Measurements from ENCODE around the gene CPT1C. TPM values are rescaled to one million over a fixed set of nuclear protein-coding genes. Genes with fewer than 3 reads are reported as not detected.

Gene CPT1C
- total RNA-seq, 1 donor from 2014 or later = 3.1 TPM

GRCh38 chr19:49758292-49758691, 67.4 kb downstream of the CPT1C start:
- DNase-seq (ENCODE audit: low spot score) = no peak

GRCh38 chr19:49761249-49761624, 70.3 kb downstream of the CPT1C start:
- DNase-seq (ENCODE audit: low spot score) = no peak

- no peak for DNase-seq (ENCODE audit: low spot score)
Observed at GRCh38 chr19:49761625-49762311, 70.9 kb downstream of the CPT1C start.

- no peak for DNase-seq (ENCODE audit: low spot score)
Observed at GRCh38 chr19:49763230-49763629, 72.3 kb downstream of the CPT1C start, which contains the start of gene TSKS. Gene TSKS (minus strand): TSS chr19:49763306. CDS start chr19:49763247, 59 bp downstream.

Other genes starting within 250 kb of the CPT1C start
- 0.55 TPM for gene SLC17A7, start 249.6 kb upstream of the CPT1C start, total RNA-seq
- 47.4 TPM for gene PIH1D1, start 239.3 kb upstream of the CPT1C start, total RNA-seq
- 24.0 TPM for gene ALDH16A1, start 237.9 kb upstream of the CPT1C start, total RNA-seq
- gene FLT3LG, start 216.9 kb upstream of the CPT1C start, total RNA-seq = 12.7 TPM
- gene RPL13A, start 203.5 kb upstream of the CPT1C start, total RNA-seq = 3,508 TPM
- 1,912 TPM for gene RPS11, start 194.7 kb upstream of the CPT1C start, total RNA-seq
- 106 TPM for gene FCGRT, start 178.5 kb upstream of the CPT1C start, total RNA-seq
- 18.6 TPM for gene RCN3, start 163.1 kb upstream of the CPT1C start, total RNA-seq
- gene NOSIP, start 110.6 kb upstream of the CPT1C start, total RNA-seq = 35.6 TPM
- 13.2 TPM for gene PRRG2, start 109.8 kb upstream of the CPT1C start, total RNA-seq
- gene PRR12, start 99.9 kb upstream of the CPT1C start, total RNA-seq = 40.6 TPM
- gene RRAS, start 51.0 kb upstream of the CPT1C start, total RNA-seq = 59.1 TPM
- 55.7 TPM for gene SCAF1, start 48.9 kb upstream of the CPT1C start, total RNA-seq
- 108 TPM for gene IRF3, start 25.3 kb upstream of the CPT1C start, total RNA-seq
- 12.6 TPM for gene BCL2L12, start 25.2 kb upstream of the CPT1C start, total RNA-seq
- gene PRMT1, start 13.8 kb upstream of the CPT1C start, total RNA-seq = 166 TPM
- gene ADM5, start 1.5 kb upstream of the CPT1C start, total RNA-seq = 4.1 TPM
- gene TSKS, start 72.2 kb downstream of the CPT1C start, total RNA-seq = 0.44 TPM
- gene AP2A1, start 75.9 kb downstream of the CPT1C start, total RNA-seq = 66.6 TPM
- gene FUZ, start 122.2 kb downstream of the CPT1C start, total RNA-seq = 13.0 TPM
- gene MED25, start 127.2 kb downstream of the CPT1C start, total RNA-seq = 42.2 TPM
- 105 TPM for gene PTOV1, start 160.0 kb downstream of the CPT1C start, total RNA-seq
- gene PNKP, start 176.5 kb downstream of the CPT1C start, total RNA-seq = 122 TPM
- gene AKT1S1, start 186.2 kb downstream of the CPT1C start, total RNA-seq = 32.8 TPM
- gene TBC1D17, start 186.6 kb downstream of the CPT1C start, total RNA-seq = 30.4 TPM
- gene IL4I1, start 205.8 kb downstream of the CPT1C start, total RNA-seq = 1.9 TPM
- 35.5 TPM for gene ATF5, start 238.1 kb downstream of the CPT1C start, total RNA-seq
- 42.7 TPM for gene NUP62, start 238.4 kb downstream of the CPT1C start, total RNA-seq

Data from ureter (tissue), 1 donor.